BLaER1 treated with 17β-estradiol and CSF1 and Interleukin-3, amounts not matched to agents 10 nM and 100 nM (cell line): Measurements from ENCODE around the gene PDE4A.

ENCODE experiments used
- H3K27ac ChIP-seq, 11 experiments: shearing (Covaris generic); formaldehyde crosslinking; 2 replicates each; pipeline ENCODE4 v1.8.1; 2022
- H3K27me3 ChIP-seq, 11 experiments: shearing (Covaris generic); formaldehyde crosslinking; 2 replicates each; pipeline ENCODE4 v1.8.1; 2022
- H3K36me3 ChIP-seq, 11 experiments: shearing (Covaris generic); formaldehyde crosslinking; 2 replicates each; pipeline ENCODE4 v1.8.1; 2022
- H3K4me1 ChIP-seq, 10 experiments: shearing (Covaris generic); formaldehyde crosslinking; 2 replicates each; pipeline ENCODE4 v1.8.1; 2022
- H3K4me2 ChIP-seq, 11 experiments: shearing (Covaris generic); formaldehyde crosslinking; 2 replicates each; pipeline ENCODE4 v1.8.1; 2022
- H3K4me3 ChIP-seq, 10 experiments: shearing (Covaris generic); formaldehyde crosslinking; 2 replicates each; pipeline ENCODE4 v1.8.1; 2022
- H3K9ac ChIP-seq, 11 experiments: shearing (Covaris generic); formaldehyde crosslinking; 2 replicates each; pipeline ENCODE4 v1.8.1; 2022
- H3K9me3 ChIP-seq, 11 experiments: shearing (Covaris generic); formaldehyde crosslinking; replicated peaks in 1 of 11; 2 replicates each; pipeline ENCODE4 v1.8.1; 2022
- H4K20me1 ChIP-seq, 11 experiments: shearing (Covaris generic); formaldehyde crosslinking; 2 replicates each; pipeline ENCODE4 v1.8.1; 2022
- Cebpa-rat ChIP-seq, 11 experiments: shearing (Covaris generic); IDR thresholded peaks; 2 replicates each; pipeline ENCODE4 v1.8.1; 2022

The PDE4A gene

GRCh38 chr19:10433131-10433536 lies 12.8 kb downstream of the PDE4A start:
- Histone ChIP-seq H3K27me3 (peaks cover 0 to 13% (median 0%) of the 10 kb centered on the region in 11 experiments; a peak in 4 of 22 replicates), H3K4me1 (peaks cover 53 to 87% (median 77%) of the 10 kb centered on the region in 10 experiments), H3K36me3 (no peaks in the 10 kb centered on the region), H3K9ac (peak overlapping the region in 8 of 11 experiments; percentile 41 to 82 (median 70); a peak in 9 of 22 replicates), H4K20me1 (peaks cover 0 to 61% (median 7%) of the 10 kb centered on the region in 11 experiments; a peak in 8 of 22 replicates), H3K27ac (peak overlapping the region in 2 of 11 experiments; percentile 54 to 73; a peak in 4 of 22 replicates), H3K4me2 (peak overlapping the region; percentile 79 to 98 (median 94); a peak in 19 of 22 replicates), H3K9me3 (no peaks in the 10 kb centered on the region), H3K4me3 (peak overlapping the region in 1 of 10 experiments; percentile 44; a peak in 1 of 20 replicates)
- no peak for TF ChIP-seq Cebpa-rat (IDR thresholded peaks at IDR 0.05)

- H3K9ac ChIP-seq, result no peak overlapping the region
- no peaks in the 10 kb centered on the region for H3K27me3 ChIP-seq
- H3K4me1 ChIP-seq, result peaks cover 9 to 29% (median 17%) of the 10 kb centered on the region in 10 experiments
- no peak overlapping the region for H3K4me2 ChIP-seq
- TF ChIP-seq Cebpa-rat (IDR thresholded peaks at IDR 0.05), result no peak
- H3K4me3 ChIP-seq, result no peak overlapping the region
- H3K9me3 ChIP-seq, result no peaks in the 10 kb centered on the region
- no peak overlapping the region for H3K27ac ChIP-seq
- H3K36me3 ChIP-seq, result peaks cover 0 to 4% (median 0%) of the 10 kb centered on the region in 11 experiments; a peak in 1 of 22 replicates
- H4K20me1 ChIP-seq, result peaks cover 0 to 24% (median 0%) of the 10 kb centered on the region in 11 experiments; a peak in 7 of 22 replicates
Measured at GRCh38 chr19:10439588-10439987, 19.2 kb downstream of the PDE4A start.

GRCh38 chr19:10442698-10443097 lies 22.4 kb downstream of the PDE4A start:
- H3K4me2 ChIP-seq, result no peak overlapping the region
- H3K9me3 ChIP-seq, result no peaks in the 10 kb centered on the region
- TF ChIP-seq Cebpa-rat (IDR thresholded peaks at IDR 0.05), result no peak
- H4K20me1 ChIP-seq, result peaks cover 0 to 27% (median 6%) of the 10 kb centered on the region in 11 experiments; a peak in 7 of 22 replicates
- H3K27me3 ChIP-seq, result no peaks in the 10 kb centered on the region
- peaks cover 0 to 17% (median 9%) of the 10 kb centered on the region in 10 experiments; a peak in 13 of 20 replicates for H3K4me1 ChIP-seq
- H3K4me3 ChIP-seq, result no peak overlapping the region
- peaks cover 0 to 4% (median 0%) of the 10 kb centered on the region in 11 experiments; a peak in 6 of 22 replicates for H3K36me3 ChIP-seq
- H3K9ac ChIP-seq, result no peak overlapping the region
- H3K27ac ChIP-seq, result no peak overlapping the region

- Histone ChIP-seq H3K27me3 (no peaks in the 10 kb centered on the region), H3K4me1 (peaks cover 8 to 44% (median 35%) of the 10 kb centered on the region in 10 experiments; a peak in 18 of 20 replicates), H3K36me3 (peaks cover 0 to 28% (median 14%) of the 10 kb centered on the region in 11 experiments; a peak in 16 of 22 replicates), H3K27ac (no peak overlapping the region), H3K9ac (no peak overlapping the region), H3K4me2 (no peak overlapping the region), H3K9me3 (no peaks in the 10 kb centered on the region), H4K20me1 (peaks cover 0 to 49% (median 16%) of the 10 kb centered on the region in 11 experiments; a peak in 11 of 22 replicates), H3K4me3 (no peak overlapping the region)
- TF ChIP-seq Cebpa-rat (IDR thresholded peaks at IDR 0.05), result no peak
Measured at GRCh38 chr19:10449037-10449436, 28.7 kb downstream of the PDE4A start.

- H3K9me3 ChIP-seq, result no peaks in the 10 kb centered on the region
- peaks cover 0 to 43% (median 16%) of the 10 kb centered on the region in 11 experiments; a peak in 11 of 22 replicates for H4K20me1 ChIP-seq
- no peak overlapping the region for H3K27ac ChIP-seq
- no peak overlapping the region for H3K9ac ChIP-seq
- peaks cover 0 to 38% (median 19%) of the 10 kb centered on the region in 11 experiments; a peak in 16 of 22 replicates for H3K36me3 ChIP-seq
- H3K4me2 ChIP-seq, result no peak overlapping the region
- TF ChIP-seq Cebpa-rat (IDR thresholded peaks at IDR 0.05), result no peak
- no peak overlapping the region for H3K4me3 ChIP-seq
- peaks cover 8 to 46% (median 34%) of the 10 kb centered on the region in 10 experiments; a peak in 18 of 20 replicates for H3K4me1 ChIP-seq
- no peaks in the 10 kb centered on the region for H3K27me3 ChIP-seq
Measured at GRCh38 chr19:10450191-10450852, 30.0 kb downstream of the PDE4A start.

GRCh38 chr19:10450853-10451609 lies 30.7 kb downstream of the PDE4A start:
- peaks cover 8 to 45% (median 33%) of the 10 kb centered on the region in 10 experiments; a peak in 18 of 20 replicates for H3K4me1 ChIP-seq
- no peak for TF ChIP-seq Cebpa-rat (IDR thresholded peaks at IDR 0.05)

GRCh38 chr19:10452726-10453618 lies 32.6 kb downstream of the PDE4A start:
- peak overlapping the region in 9 of 11 experiments; percentile 9 to 68 (median 51); a peak in 14 of 22 replicates for H3K4me2 ChIP-seq
- H4K20me1 ChIP-seq, result peaks cover 0 to 37% (median 11%) of the 10 kb centered on the region in 11 experiments; a peak in 11 of 22 replicates
- H3K9me3 ChIP-seq, result no peaks in the 10 kb centered on the region
- peaks cover 0 to 50% (median 25%) of the 10 kb centered on the region in 11 experiments; a peak in 17 of 22 replicates for H3K36me3 ChIP-seq
- no peaks in the 10 kb centered on the region for H3K27me3 ChIP-seq
- H3K4me1 ChIP-seq, result peaks cover 8 to 36% (median 33%) of the 10 kb centered on the region in 10 experiments; a peak in 18 of 20 replicates
- TF ChIP-seq Cebpa-rat (IDR thresholded peaks at IDR 0.05), result no peak
- H3K9ac ChIP-seq, result peak overlapping the region in 4 of 11 experiments; percentile 18 to 29 (median 23); a peak in 3 of 22 replicates
- no peak overlapping the region for H3K27ac ChIP-seq
- H3K4me3 ChIP-seq, result no peak overlapping the region

More at GRCh38 chr19:10450853-10451609, 30.7 kb downstream of the PDE4A start:
- peaks cover 0 to 41% (median 15%) of the 10 kb centered on the region in 11 experiments; a peak in 11 of 22 replicates for H4K20me1 ChIP-seq
- peaks cover 0 to 44% (median 19%) of the 10 kb centered on the region in 11 experiments; a peak in 16 of 22 replicates for H3K36me3 ChIP-seq
- no peak overlapping the region for H3K27ac ChIP-seq
- H3K4me3 ChIP-seq, result no peak overlapping the region
- no peaks in the 10 kb centered on the region for H3K27me3 ChIP-seq
- peak overlapping the region in 8 of 11 experiments; percentile 1 to 30 (median 18); a peak in 8 of 22 replicates for H3K4me2 ChIP-seq
- no peaks in the 10 kb centered on the region for H3K9me3 ChIP-seq
- H3K9ac ChIP-seq, result no peak overlapping the region

GRCh38 chr19:10453852-10454251 lies 33.5 kb downstream of the PDE4A start:
- peaks cover 0 to 53% (median 31%) of the 10 kb centered on the region in 11 experiments; a peak in 17 of 22 replicates for H3K36me3 ChIP-seq
- no peak for TF ChIP-seq Cebpa-rat (IDR thresholded peaks at IDR 0.05)
- H4K20me1 ChIP-seq, result peaks cover 0 to 35% (median 11%) of the 10 kb centered on the region in 11 experiments; a peak in 12 of 22 replicates
- H3K4me3 ChIP-seq, result no peak overlapping the region
- H3K27me3 ChIP-seq, result no peaks in the 10 kb centered on the region
- peak overlapping the region in 8 of 11 experiments; percentile 25 to 68 (median 53); a peak in 12 of 22 replicates for H3K4me2 ChIP-seq
- no peak overlapping the region for H3K27ac ChIP-seq
- peak overlapping the region in 2 of 11 experiments; percentile 18 to 19; a peak in 1 of 22 replicates for H3K9ac ChIP-seq
- peaks cover 8 to 36% (median 33%) of the 10 kb centered on the region in 10 experiments; a peak in 18 of 20 replicates for H3K4me1 ChIP-seq
- H3K9me3 ChIP-seq, result no peaks in the 10 kb centered on the region
